HFFc6 (cell line): ENCODE measurements around the gene GPR183. TPM values are rescaled to one million over a fixed set of nuclear protein-coding genes. Genes with fewer than 3 reads are reported as not detected.

Experiments used
- DNase-seq: peaks from one replicate; pipeline ENCODE4 v3.0.0-alpha.2; 2018
- H3K27ac Mint-ChIP-seq: 2 replicates; pipeline ENCODE4 v1.8.0; 2020; ENCODE audit warnings: mild to moderate bottlenecking, mixed read lengths
- H3K27me3 Mint-ChIP-seq: 2 replicates; pipeline ENCODE4 v1.8.0; 2021; ENCODE audit warnings: mild to moderate bottlenecking, moderate library complexity, mixed read lengths; ENCODE audit not compliant: insufficient read depth
- H3K36me3 Mint-ChIP-seq: 2 replicates; pipeline ENCODE4 v1.8.0; 2021; ENCODE audit warnings: low read depth, mixed read lengths
- H3K4me1 Mint-ChIP-seq: 2 replicates; pipeline ENCODE4 v1.8.0; 2020; ENCODE audit warnings: low read depth, mixed read lengths
- H3K4me3 Mint-ChIP-seq: 2 replicates; pipeline ENCODE4 v1.8.0; 2020; ENCODE audit warnings: mild to moderate bottlenecking, moderate library complexity, mixed read lengths
- H3K9me3 Mint-ChIP-seq: 2 replicates; pipeline ENCODE4 v1.8.0; 2020; ENCODE audit warnings: mild to moderate bottlenecking, mixed read lengths
- CTCF ChIP-seq: fragments of 200-600 bp; sonication (generic); IDR thresholded peaks from 2 replicates; pipeline ENCODE4 v1.5.0; 2021; ENCODE audit warnings: antibody characterized with exemption, mild to moderate bottlenecking
- total RNA-seq, 6 experiments: library from RNA; stranded (reverse); fragmentation: NEBNext Ultra II Directional; extraction: Animal tissue kit (Norgen Biotek cat#: 25700); gene quantifications; 2 replicates in 1 of 6; 3 replicates in 5 of 6; pipeline ENCODE4 v1.2.3, GENCODE V29; 2021

The GPR183 gene
- total RNA-seq, 6 experiments from 2014 or later = 0.17 TPM; not detected in 5

- no peak overlapping the region for H3K27ac Mint-ChIP-seq
- peaks cover 14% of the 10 kb centered on the region for H3K36me3 Mint-ChIP-seq
- no peaks in the 10 kb centered on the region for H3K9me3 Mint-ChIP-seq
- TF ChIP-seq CTCF = no peak
- DNase-seq = no peak
- peaks cover 18% of the 10 kb centered on the region for H3K4me1 Mint-ChIP-seq
- peaks cover 3% of the 10 kb centered on the region; the same call in 1 of the 2 replicates for H3K27me3 Mint-ChIP-seq
- no peak overlapping the region for H3K4me3 Mint-ChIP-seq
Observed at GRCh38 chr13:99258946-99259345, 48.3 kb downstream of the GPR183 start.

GRCh38 chr13:99258210-99258860 lies 48.9 kb downstream of the GPR183 start, which contains the start of gene GPR18:
GPR18 (minus strand) TSS chr13:99258379; CDS start chr13:99255872, 2,507 bp downstream.
- H3K4me3 Mint-ChIP-seq = no peak within 1 kb of the TSS
- peaks cover 14% of the 10 kb centered on the region for H3K36me3 Mint-ChIP-seq
- no peak within 1 kb of the TSS for H3K27ac Mint-ChIP-seq
- H3K9me3 Mint-ChIP-seq = no peaks in the 10 kb centered on the region
- H3K4me1 Mint-ChIP-seq = peaks cover 18% of the 10 kb centered on the region
- no peak for DNase-seq
- peaks cover 3% of the 10 kb centered on the region; the same call in 1 of the 2 replicates for H3K27me3 Mint-ChIP-seq
- no peak for TF ChIP-seq CTCF

- Mint-ChIP-seq H3K4me1 (peaks cover 18% of the 10 kb centered on the region), H3K27ac (no peak overlapping the region), H3K4me3 (no peak overlapping the region), H3K36me3 (peaks cover 14% of the 10 kb centered on the region), H3K27me3 (peaks cover 3% of the 10 kb centered on the region; the same call in 1 of the 2 replicates), H3K9me3 (no peaks in the 10 kb centered on the region)
- no peak for TF ChIP-seq CTCF
- no peak for DNase-seq
Observed at GRCh38 chr13:99257291-99257690, 49.9 kb downstream of the GPR183 start.

GRCh38 chr13:99256709-99257108 lies 50.5 kb downstream of the GPR183 start:
- Mint-ChIP-seq H3K27me3 (peaks cover 3% of the 10 kb centered on the region), H3K4me3 (no peak overlapping the region)

GRCh38 chr13:99256283-99256682 lies 50.9 kb downstream of the GPR183 start:
- H3K9me3 Mint-ChIP-seq = no peaks in the 10 kb centered on the region
- no peak overlapping the region for H3K4me3 Mint-ChIP-seq
- peaks cover 14% of the 10 kb centered on the region for H3K36me3 Mint-ChIP-seq

More at GRCh38 chr13:99256709-99257108, 50.5 kb downstream of the GPR183 start:
- Mint-ChIP-seq H3K27ac (no peak overlapping the region), H3K9me3 (no peaks in the 10 kb centered on the region), H3K4me1 (peaks cover 18% of the 10 kb centered on the region), H3K36me3 (peaks cover 14% of the 10 kb centered on the region)
- no peak for DNase-seq
- no peak for TF ChIP-seq CTCF

More at GRCh38 chr13:99256283-99256682, 50.9 kb downstream of the GPR183 start:
- no peak for TF ChIP-seq CTCF
- H3K4me1 Mint-ChIP-seq = peaks cover 18% of the 10 kb centered on the region
- peaks cover 3% of the 10 kb centered on the region for H3K27me3 Mint-ChIP-seq
- no peak for DNase-seq
- no peak overlapping the region for H3K27ac Mint-ChIP-seq
